ENCODE data around the gene SLC35F6.

Gene SLC35F6

GRCh38 chr2:26822877-26823276, 58.8 kb downstream of the SLC35F6 start:
- DNase-seq (ENCODE audit: low spot score), result no peak

All from HuH-7 (cell line).